Measurements from ENCODE around the gene ZBTB40. TPM values are rescaled to one million over a fixed set of nuclear protein-coding genes. Genes with fewer than 3 reads are reported as not detected.
A peak's percentile ranks its signal among the peaks of the same experiment; 100 is the strongest.

The ZBTB40 gene
- total RNA-seq, 1 experiment from 2014 or later = 19.5 TPM

DNA sequence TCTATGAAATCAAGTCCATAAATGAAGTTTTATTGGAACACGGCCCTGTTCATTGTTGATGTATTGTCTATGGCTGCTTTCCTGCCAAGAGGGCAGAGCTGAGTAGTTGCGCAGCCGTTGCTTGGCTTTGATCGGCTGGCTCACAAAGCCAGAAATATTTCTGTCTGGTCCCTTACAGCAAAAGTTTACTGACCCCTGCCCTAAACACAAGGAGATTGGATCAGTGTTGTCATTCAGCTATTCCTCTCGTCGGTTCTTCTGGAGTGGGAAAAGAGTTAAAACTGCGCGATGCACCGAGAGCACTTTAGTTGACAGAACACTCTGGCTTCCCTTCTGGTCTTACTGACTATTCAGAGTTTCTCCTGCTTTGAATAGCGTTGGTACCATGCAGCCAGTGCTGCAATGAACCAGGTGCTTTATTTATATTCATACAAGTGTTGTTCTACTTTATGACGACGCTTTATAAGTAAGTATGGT is 868 bp downstream of the ZBTB40 start:
- RAD21 ChIA-PET (ENCODE audit: low non-redundant PET in 1 of 2, low total read pairs in 2 of 2, uncharacterized antibody in 2 of 2, unreplicated experiment in 2 of 2) = no interaction called here
- Histone ChIP-seq H3K79me2 (ENCODE audit: insufficient read depth, low read length) (peaks cover 45% of the 10 kb centered on the region), H3K27me3 (ENCODE audit: insufficient read depth, low read length) (no peaks in the 10 kb centered on the region), H3K9me3 (ENCODE audit: control insufficient read depth in 1 of 2, insufficient read depth in 1 of 2, low read depth in 1 of 2, low read length in 2 of 2) (no peaks in the 10 kb centered on the region), H4K20me1 (ENCODE audit: insufficient read depth) (no peaks in the 10 kb centered on the region), H3K36me3 (ENCODE audit: control insufficient read depth in 1 of 2, insufficient read depth in 2 of 2, low read length in 2 of 2) (no peaks in the 10 kb centered on the region), H3K9me2 (ENCODE audit: insufficient read depth) (no peaks in the 10 kb centered on the region), H3K4me2 (ENCODE audit: low read length) (peak overlapping the region; percentile 88), H3K4me1 (ENCODE audit: control insufficient read depth in 1 of 2, insufficient read depth in 2 of 2, low read length in 2 of 2) (peaks cover 10 to 19% of the 10 kb centered on the region in 2 experiments), H2AFZ (ENCODE audit: low read depth, low read length, poor library complexity, severe bottlenecking) (no peak overlapping the region), H3K27ac (ENCODE audit: low read depth, low read length) (peak overlapping the region; percentile 67), H3K4me3 (replicated peaks in 1 of 2; ENCODE audit: low read depth in 1 of 2, low read length in 2 of 2) (peak overlapping the region; percentile 79 to 85), H3K9ac (ENCODE audit: low read length) (peak overlapping the region; percentile 85)
- ATAC-seq (peak; percentile 27), DNase-seq (ENCODE audit: low read depth, low spot score) (no peak)
- no TSS peak for BruUV-seq (replicated peaks)
- intact Hi-C loops (cut with micrococcal nuclease) = no loop called here
- CTCF ChIA-PET = no interaction called here
- POLR2A ChIA-PET = interaction anchor here (0.6 kb wide), 1 partner anchor 82 kb away, joined by 7 read pairs; no protein-coding TSS in a partner anchor
- TF ChIP-seq FOSL1 (IDR thresholded peaks at IDR 0.05; ENCODE audit: low read depth) (no peak), EGR1 (IDR thresholded peaks at IDR 0.05; ENCODE audit: low read depth) (no peak), SRF (IDR thresholded peaks at IDR 0.05; ENCODE audit: low read depth) (no peak), CBX3 (IDR thresholded peaks at IDR 0.05; ENCODE audit: low read depth) (no peak), JUND (IDR thresholded peaks at IDR 0.05) (no peak), EZH2phosphoT487 (IDR thresholded peaks at IDR 0.05; ENCODE audit: borderline replicate concordance) (no peak), YY1 (IDR thresholded peaks at IDR 0.05; ENCODE audit: extremely low read depth, insufficient replicate concordance, low read depth, low read length) (no peak), ZFX (IDR thresholded peaks at IDR 0.05) (no peak; the same call in 1 of the 2 replicates), RAD21 (IDR thresholded peaks at IDR 0.05; ENCODE audit: low read depth) (no peak), TCF7L2 (IDR thresholded peaks at IDR 0.05; ENCODE audit: borderline replicate concordance, extremely low read depth, insufficient read depth, insufficient read length) (no peak), SP1 (IDR thresholded peaks at IDR 0.05; ENCODE audit: low read depth) (no peak), POLR2A (IDR thresholded peaks at IDR 0.05; ENCODE audit: borderline replicate concordance, extremely low read depth, insufficient read depth, insufficient read length) (no peak), ZNF274 (IDR thresholded peaks at IDR 0.05; ENCODE audit: low read depth, low read length) (no peak), POLR2AphosphoS5 (IDR thresholded peaks at IDR 0.05; ENCODE audit: low read depth, low read length) (no peak)
- TF ChIP-seq, protein P1, sequence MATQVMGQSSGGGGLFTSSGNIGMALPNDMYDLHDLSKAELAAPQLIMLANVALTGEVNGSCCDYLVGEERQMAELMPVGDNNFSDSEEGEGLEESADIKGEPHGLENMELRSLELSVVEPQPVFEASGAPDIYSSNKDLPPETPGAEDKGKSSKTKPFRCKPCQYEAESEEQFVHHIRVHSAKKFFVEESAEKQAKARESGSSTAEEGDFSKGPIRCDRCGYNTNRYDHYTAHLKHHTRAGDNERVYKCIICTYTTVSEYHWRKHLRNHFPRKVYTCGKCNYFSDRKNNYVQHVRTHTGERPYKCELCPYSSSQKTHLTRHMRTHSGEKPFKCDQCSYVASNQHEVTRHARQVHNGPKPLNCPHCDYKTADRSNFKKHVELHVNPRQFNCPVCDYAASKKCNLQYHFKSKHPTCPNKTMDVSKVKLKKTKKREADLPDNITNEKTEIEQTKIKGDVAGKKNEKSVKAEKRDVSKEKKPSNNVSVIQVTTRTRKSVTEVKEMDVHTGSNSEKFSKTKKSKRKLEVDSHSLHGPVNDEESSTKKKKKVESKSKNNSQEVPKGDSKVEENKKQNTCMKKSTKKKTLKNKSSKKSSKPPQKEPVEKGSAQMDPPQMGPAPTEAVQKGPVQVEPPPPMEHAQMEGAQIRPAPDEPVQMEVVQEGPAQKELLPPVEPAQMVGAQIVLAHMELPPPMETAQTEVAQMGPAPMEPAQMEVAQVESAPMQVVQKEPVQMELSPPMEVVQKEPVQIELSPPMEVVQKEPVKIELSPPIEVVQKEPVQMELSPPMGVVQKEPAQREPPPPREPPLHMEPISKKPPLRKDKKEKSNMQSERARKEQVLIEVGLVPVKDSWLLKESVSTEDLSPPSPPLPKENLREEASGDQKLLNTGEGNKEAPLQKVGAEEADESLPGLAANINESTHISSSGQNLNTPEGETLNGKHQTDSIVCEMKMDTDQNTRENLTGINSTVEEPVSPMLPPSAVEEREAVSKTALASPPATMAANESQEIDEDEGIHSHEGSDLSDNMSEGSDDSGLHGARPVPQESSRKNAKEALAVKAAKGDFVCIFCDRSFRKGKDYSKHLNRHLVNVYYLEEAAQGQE (IDR thresholded peaks at IDR 0.05; ENCODE audit: low read depth) = no peak
- TF ChIP-seq, protein P2, sequence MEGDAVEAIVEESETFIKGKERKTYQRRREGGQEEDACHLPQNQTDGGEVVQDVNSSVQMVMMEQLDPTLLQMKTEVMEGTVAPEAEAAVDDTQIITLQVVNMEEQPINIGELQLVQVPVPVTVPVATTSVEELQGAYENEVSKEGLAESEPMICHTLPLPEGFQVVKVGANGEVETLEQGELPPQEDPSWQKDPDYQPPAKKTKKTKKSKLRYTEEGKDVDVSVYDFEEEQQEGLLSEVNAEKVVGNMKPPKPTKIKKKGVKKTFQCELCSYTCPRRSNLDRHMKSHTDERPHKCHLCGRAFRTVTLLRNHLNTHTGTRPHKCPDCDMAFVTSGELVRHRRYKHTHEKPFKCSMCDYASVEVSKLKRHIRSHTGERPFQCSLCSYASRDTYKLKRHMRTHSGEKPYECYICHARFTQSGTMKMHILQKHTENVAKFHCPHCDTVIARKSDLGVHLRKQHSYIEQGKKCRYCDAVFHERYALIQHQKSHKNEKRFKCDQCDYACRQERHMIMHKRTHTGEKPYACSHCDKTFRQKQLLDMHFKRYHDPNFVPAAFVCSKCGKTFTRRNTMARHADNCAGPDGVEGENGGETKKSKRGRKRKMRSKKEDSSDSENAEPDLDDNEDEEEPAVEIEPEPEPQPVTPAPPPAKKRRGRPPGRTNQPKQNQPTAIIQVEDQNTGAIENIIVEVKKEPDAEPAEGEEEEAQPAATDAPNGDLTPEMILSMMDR (IDR thresholded peaks at IDR 0.05 in 2 of 3, conservative IDR thresholded peaks at IDR 0.05 in 1 of 3; ENCODE audit: borderline replicate concordance in 1 of 3, insufficient read depth in 1 of 3, low read depth in 2 of 3, low read length in 2 of 3) = no peak
- TF ChIP-seq, protein P3, sequence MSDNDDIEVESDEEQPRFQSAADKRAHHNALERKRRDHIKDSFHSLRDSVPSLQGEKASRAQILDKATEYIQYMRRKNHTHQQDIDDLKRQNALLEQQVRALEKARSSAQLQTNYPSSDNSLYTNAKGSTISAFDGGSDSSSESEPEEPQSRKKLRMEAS (IDR thresholded peaks at IDR 0.05) = no peak
- TF ChIP-seq, protein P4, sequence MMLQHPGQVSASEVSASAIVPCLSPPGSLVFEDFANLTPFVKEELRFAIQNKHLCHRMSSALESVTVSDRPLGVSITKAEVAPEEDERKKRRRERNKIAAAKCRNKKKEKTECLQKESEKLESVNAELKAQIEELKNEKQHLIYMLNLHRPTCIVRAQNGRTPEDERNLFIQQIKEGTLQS (IDR thresholded peaks at IDR 0.05) = no peak
- TF ChIP-seq, protein P5, sequence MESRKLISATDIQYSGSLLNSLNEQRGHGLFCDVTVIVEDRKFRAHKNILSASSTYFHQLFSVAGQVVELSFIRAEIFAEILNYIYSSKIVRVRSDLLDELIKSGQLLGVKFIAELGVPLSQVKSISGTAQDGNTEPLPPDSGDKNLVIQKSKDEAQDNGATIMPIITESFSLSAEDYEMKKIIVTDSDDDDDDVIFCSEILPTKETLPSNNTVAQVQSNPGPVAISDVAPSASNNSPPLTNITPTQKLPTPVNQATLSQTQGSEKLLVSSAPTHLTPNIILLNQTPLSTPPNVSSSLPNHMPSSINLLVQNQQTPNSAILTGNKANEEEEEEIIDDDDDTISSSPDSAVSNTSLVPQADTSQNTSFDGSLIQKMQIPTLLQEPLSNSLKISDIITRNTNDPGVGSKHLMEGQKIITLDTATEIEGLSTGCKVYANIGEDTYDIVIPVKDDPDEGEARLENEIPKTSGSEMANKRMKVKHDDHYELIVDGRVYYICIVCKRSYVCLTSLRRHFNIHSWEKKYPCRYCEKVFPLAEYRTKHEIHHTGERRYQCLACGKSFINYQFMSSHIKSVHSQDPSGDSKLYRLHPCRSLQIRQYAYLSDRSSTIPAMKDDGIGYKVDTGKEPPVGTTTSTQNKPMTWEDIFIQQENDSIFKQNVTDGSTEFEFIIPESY (IDR thresholded peaks at IDR 0.05; ENCODE audit: extremely low read depth, insufficient replicate concordance, low read length) = no peak

Data from HCT116 (cell line).